K562 (cell line): Measurements from ENCODE around the gene AGMO. TPM values are rescaled to one million over a fixed set of nuclear protein-coding genes. Genes with fewer than 3 reads are reported as not detected.

Source experiments
- ATAC-seq: fragments of 200-7000 bp; cut with Tn5 transposase; 3 replicates; pipeline ENCODE4 v1.9.1; 2020; ENCODE audit warnings: moderate library complexity
- BruUV-seq: library from RNA; stranded (reverse); fragments of 400-500 nt; replicated peaks from 2 replicates; lab custom pipeline; 2021; lab: Mats Ljungman, UMichigan
- CTCF ChIA-PET: fragments of 300-600 bp; formaldehyde crosslinking; extraction: SDS; loops from one replicate; lab custom pipeline; 2021; ENCODE audit warnings: low intra/inter-chr PET ratio; lab: Yijun Ruan, JAX
- POLR2A ChIA-PET: fragments of 300-600, 350-650 bp; sonication (Branson Sonifier 250); formaldehyde crosslinking; extraction: SDS; loops from one replicate; lab custom pipeline; 2021; ENCODE audit warnings: antibody characterized with exemption, inconsistent platforms; lab: Yijun Ruan, JAX
- DNase-seq, 4 experiments: peaks; one replicate each; pipeline versions ENCODE4 v3.0.0 to v3.0.0-alpha.2; 2011 to 2018; ENCODE audit warnings: low spot score in 3 of 4, mixed read lengths in 3 of 4; ENCODE audit errors: extremely low read depth in 1 of 4
- FAIRE-seq: peaks from 2 replicates; lab custom pipeline; 2011; peaks lifted over from hg19 to GRCh38; lab: Jason Lieb, UNC
- H2AFZ ChIP-seq: 2 replicates; pipeline ENCODE4 v1.6.0; 2011; ENCODE audit warnings: low read depth, low read length, control low read depth, inconsistent platforms
- H3K27ac ChIP-seq: fragments of 200-600 bp; 3 replicates; pipeline ENCODE4 v1.8.0; 2011; ENCODE audit warnings: low read depth, mild to moderate bottlenecking, control low read depth, inconsistent platforms, low read length, moderate library complexity, mixed read lengths; ENCODE audit errors: extremely low read depth
- H3K27me3 ChIP-seq, 2 experiments: fragments of 300-600 bp in 1 of 2; 2 replicates in 1 of 2; 3 replicates in 1 of 2; pipeline versions ENCODE4 v1.6.0 to v1.8.0; 2011; ENCODE audit warnings: inconsistent platforms in 2 of 2, low read length in 2 of 2, mild to moderate bottlenecking in 1 of 2, mixed read lengths in 1 of 2, moderate library complexity in 1 of 2; ENCODE audit not compliant: control insufficient read depth in 2 of 2, insufficient read depth in 2 of 2
- H3K36me3 ChIP-seq: fragments of 300-600 bp; 3 replicates; pipeline ENCODE4 v1.8.0; 2011; ENCODE audit warnings: mild to moderate bottlenecking, low read length, inconsistent platforms; ENCODE audit not compliant: control insufficient read depth, insufficient read depth
- H3K4me1 ChIP-seq, 2 experiments: fragments of 200-600 bp in 1 of 2; replicated peaks in 1 of 2; 2 replicates in 1 of 2; 3 replicates in 1 of 2; pipeline versions ENCODE4 v1.5.1 to v1.8.0; 2011; ENCODE audit warnings: inconsistent platforms in 2 of 2, low read length in 2 of 2, mild to moderate bottlenecking in 1 of 2, mixed read lengths in 1 of 2, moderate library complexity in 1 of 2; ENCODE audit not compliant: control insufficient read depth in 2 of 2, insufficient read depth in 2 of 2
- H3K4me2 ChIP-seq: 2 replicates; pipeline ENCODE4 v1.6.1; 2011; ENCODE audit warnings: low read length, control low read depth, inconsistent platforms, mixed read lengths; ENCODE audit not compliant: insufficient read depth
- H3K4me3 ChIP-seq: fragments of 200-600 bp; sonication (generic), shearing (Covaris generic); 2 replicates; pipeline ENCODE4 v1.5.1; 2016; ENCODE audit warnings: control low read depth, inconsistent platforms
- H3K79me2 ChIP-seq: fragments of 200-600 bp; 3 replicates; pipeline ENCODE4 v1.8.0; 2011; ENCODE audit warnings: low read length, inconsistent platforms; ENCODE audit not compliant: control insufficient read depth, insufficient read depth
- H3K9ac ChIP-seq, 2 experiments: 2 replicates each; pipeline versions ENCODE4 v1.6.0 to v1.6.1; 2011; ENCODE audit warnings: low read depth in 2 of 2, low read length in 2 of 2, control low read depth in 1 of 2, inconsistent platforms in 1 of 2, mild to moderate bottlenecking in 1 of 2, mixed read lengths in 1 of 2; ENCODE audit not compliant: insufficient read depth in 1 of 2
- H3K9me1 ChIP-seq: one replicate; pipeline ENCODE4 v1.6.0; 2011; ENCODE audit warnings: inconsistent platforms, mild to moderate bottlenecking, low read length, moderate library complexity; ENCODE audit not compliant: control insufficient read depth, insufficient read depth
- H3K9me3 ChIP-seq: replicated peaks from 2 replicates; pipeline ENCODE4 v1.5.1; 2011; ENCODE audit warnings: low read depth, low read length, inconsistent platforms; ENCODE audit not compliant: control insufficient read depth, insufficient read depth
- H4K20me1 ChIP-seq: replicated peaks from 2 replicates; pipeline ENCODE4 v1.6.1; 2011; ENCODE audit warnings: low read length, inconsistent platforms, mixed read lengths; ENCODE audit not compliant: control insufficient read depth, insufficient read depth
- ARHGAP35 ChIP-seq: fragments of 450-650 bp; IDR thresholded peaks from 2 replicates; pipeline ENCODE4 v1.6.1; 2018; ENCODE audit not compliant: partially characterized antibody
- CBFA2T3 ChIP-seq: fragments of 450-650 bp; IDR thresholded peaks from 2 replicates; pipeline ENCODE4 v1.6.1; 2017
- CHAMP1 ChIP-seq: fragments of 450-650 bp; IDR thresholded peaks from 2 replicates; pipeline ENCODE4 v1.6.1; 2016; ENCODE audit warnings: mild to moderate bottlenecking
- CHCHD3 ChIP-seq: fragments of 250-450 bp; sonication (Bioruptor Pico); IDR thresholded peaks from 2 replicates; pipeline ENCODE4 v2.1.2; 2022; ENCODE audit warnings: mild to moderate bottlenecking
- HDGF ChIP-seq: fragments of 450-650 bp; IDR thresholded peaks from 2 replicates; pipeline ENCODE4 v1.6.1; 2016
- KLF16 ChIP-seq: IDR thresholded peaks from 2 replicates; pipeline ENCODE4 v1.6.1; 2016; ENCODE audit warnings: antibody characterized with exemption
- NR2F6 ChIP-seq: fragments of 450-650 bp; formaldehyde crosslinking; IDR thresholded peaks from 2 replicates; pipeline ENCODE4 v1.4.0; 2020; ENCODE audit warnings: mild to moderate bottlenecking
- PTBP1 ChIP-seq: fragments of 200-400 bp; formaldehyde crosslinking; IDR thresholded peaks from 2 replicates; pipeline ENCODE4 v1.6.1; 2017; ENCODE audit warnings: low read depth, low read length
- RBM22 ChIP-seq: fragments of 200-400 bp; formaldehyde crosslinking; IDR thresholded peaks from 2 replicates; pipeline ENCODE4 v1.6.1; 2018; ENCODE audit warnings: low read length, low read depth; ENCODE audit not compliant: poor library complexity, severe bottlenecking
- RREB1 ChIP-seq: fragments of 250-450 bp; sonication (Bioruptor Pico); IDR thresholded peaks from 2 replicates; pipeline ENCODE4 v1.4.0; 2020
- SAFB2 ChIP-seq: fragments of 200-400 bp; formaldehyde crosslinking; IDR thresholded peaks from 2 replicates; pipeline ENCODE4 v1.6.1; 2018; ENCODE audit warnings: borderline replicate concordance, low read length, low read depth, moderate library complexity; ENCODE audit not compliant: severe bottlenecking
- THAP7 ChIP-seq: fragments of 250-450 bp; sonication (Bioruptor Pico); IDR thresholded peaks from 2 replicates; pipeline ENCODE4 v1.5.0; 2021
- ZNF280B ChIP-seq: fragments of 250-450 bp; sonication (Bioruptor Pico); IDR thresholded peaks from 2 replicates; pipeline ENCODE4 v1.5.1; 2021; ENCODE audit warnings: mild to moderate bottlenecking
- ZNF384 ChIP-seq: IDR thresholded peaks from 2 replicates; pipeline ENCODE4 v1.6.1; 2012; ENCODE audit warnings: low read depth, low read length, improper control_type of control experiment
- WGBS: fragments of 100-300 bp; shearing (Covaris generic); methylation state at CpG from one replicate; pipeline ENCODE4 v1.1.6; 2016; ENCODE audit warnings: low coverage, mixed read lengths; ENCODE audit not compliant: insufficient coverage; ENCODE audit errors: missing lambda C conversion rate; 5-methylcytosine and 5-hydroxymethylcytosine counted together
- in situ Hi-C: fragments of 300-500 bp; cut with MboI; formaldehyde crosslinking; loops from 4 replicates; pipeline ENCODE4 v1.15.0; 2018; ENCODE audit warnings: inconsistent platforms, mixed read lengths
- intact Hi-C: fragments of 100-400 bp; cut with micrococcal nuclease; formaldehyde crosslinking; loops from 2 replicates; pipeline ENCODE4 v1.14.2; 2022
- polyA plus RNA-seq, 8 experiments: library from polyadenylated mRNA; depleted of rRNA in 4 of 8; stranded (reverse) in 5 of 8; unstranded in 3 of 8; fragments of >200 nt; fragmentation: Nextera tagmentation in 2 of 8; fragmentation: Illumina TruSeq in 1 of 8; extraction: Ambion mirVana in 2 of 8; extraction: Trizol in 1 of 8; gene quantifications; 2 replicates each; pipeline versions ENCODE4 v1.2.1 to v1.2.3, GENCODE V29; 2011 to 2014; ENCODE audit warnings: inconsistent platforms in 1 of 8, missing spikeins in 1 of 8
- total RNA-seq, 7 experiments: library from RNA; depleted of rRNA in 6 of 7; stranded (reverse); fragments of >200 nt in 6 of 7; fragmentation: Illumina TruSeq in 2 of 7; extraction: Trizol in 2 of 7; gene quantifications; 2 replicates each; pipeline versions ENCODE4 v1.2.1 to v1.2.3, GENCODE V29; 2011 to 2021; ENCODE audit warnings: low replicate concordance in 1 of 7

Gene AGMO
- total and polyA plus RNA-seq, 9 of the 15 experiments (the other 6 are each of a cell fraction or from before 2014, with no cell fraction given): 0.30 to 1.4 (median 0.69) TPM; not detected in 1

- intact Hi-C loops: no loop called here
- no peak for TF ChIP-seq CBFA2T3
- TF ChIP-seq RREB1 (CRISPR knock-in tag): no peak
- TF ChIP-seq PTBP1: no peak
- no peak for TF ChIP-seq CHAMP1
- no peak for TF ChIP-seq ZNF280B (CRISPR knock-in tag)
- TF ChIP-seq ARHGAP35: no peak
- TF ChIP-seq KLF16: no peak
- TF ChIP-seq ZNF384: no peak
- no peak for TF ChIP-seq CHCHD3 (CRISPR knock-in tag)
- TF ChIP-seq THAP7 (CRISPR knock-in tag): no peak
- TF ChIP-seq HDGF: no peak
- TF ChIP-seq SAFB2: no peak
- TF ChIP-seq RBM22: no peak
- no peak for TF ChIP-seq NR2F6 (CRISPR knock-in tag)
These were observed 273.1 kb downstream of the AGMO start for GRCh38 chr7:15288741-15289140.

More at GRCh38 chr7:15288741-15289140, 273.1 kb downstream of the AGMO start:
- in situ Hi-C loops: no loop called here
- H2AFZ ChIP-seq: no peak overlapping the region
- H3K27me3 ChIP-seq: no peaks in the 10 kb centered on the region
- H3K27ac ChIP-seq: no peak overlapping the region
- no peak overlapping the region for H3K9ac ChIP-seq
- no peaks in the 10 kb centered on the region for H3K4me1 ChIP-seq
- 3% methylated on average over 2 of the region's 2 CpGs for WGBS
- FAIRE-seq (no peak), ATAC-seq (no peak), DNase-seq (no peak)
- no peaks in the 10 kb centered on the region for H3K9me1 ChIP-seq
- H3K4me3 ChIP-seq: no peak overlapping the region
- no peak overlapping the region for H3K4me2 ChIP-seq
- no TSS peak for BruUV-seq
- no peaks in the 10 kb centered on the region for H3K9me3 ChIP-seq
- H4K20me1 ChIP-seq: no peaks in the 10 kb centered on the region
- no peaks in the 10 kb centered on the region for H3K36me3 ChIP-seq
- CTCF ChIA-PET: no interaction called here
- H3K79me2 ChIP-seq: no peaks in the 10 kb centered on the region
- POLR2A ChIA-PET: no interaction called here
